RKO (cell line): ENCODE data around the gene DVL2.

Experiments
- DNase-seq: peaks from one replicate; pipeline ENCODE4 v3.0.0-alpha.2; 2016; ENCODE audit warnings: low spot score

Gene DVL2

DNA sequence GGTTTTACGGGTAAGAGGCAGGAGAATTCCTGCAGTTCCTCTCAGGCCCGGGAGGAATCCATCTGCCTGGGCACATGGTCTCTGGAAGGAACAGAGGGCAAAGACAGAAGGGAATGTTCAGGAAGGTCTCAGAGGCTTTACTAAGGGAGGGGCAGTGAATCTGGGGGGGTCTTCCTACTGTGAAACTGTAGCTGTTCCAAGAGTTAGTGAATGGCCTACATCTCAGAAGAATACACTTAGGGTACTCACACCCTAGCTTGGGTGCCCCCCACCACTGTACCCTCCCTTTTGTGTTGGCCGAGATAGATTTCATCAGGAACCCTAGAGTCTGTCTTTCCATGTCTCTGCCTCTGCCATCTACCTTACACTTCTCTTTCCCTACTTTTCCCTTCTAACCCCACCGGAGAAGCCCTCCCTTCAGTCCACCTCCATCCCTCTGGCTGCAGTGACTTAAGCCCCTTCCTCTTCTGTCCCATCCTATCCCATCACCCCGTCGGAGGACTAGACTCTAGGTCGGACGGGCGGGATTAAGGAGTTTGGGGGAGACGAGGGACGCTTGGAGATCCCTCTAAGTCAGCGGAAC is 15.0 kb downstream of the DVL2 start:
- no peak for DNase-seq

DNA sequence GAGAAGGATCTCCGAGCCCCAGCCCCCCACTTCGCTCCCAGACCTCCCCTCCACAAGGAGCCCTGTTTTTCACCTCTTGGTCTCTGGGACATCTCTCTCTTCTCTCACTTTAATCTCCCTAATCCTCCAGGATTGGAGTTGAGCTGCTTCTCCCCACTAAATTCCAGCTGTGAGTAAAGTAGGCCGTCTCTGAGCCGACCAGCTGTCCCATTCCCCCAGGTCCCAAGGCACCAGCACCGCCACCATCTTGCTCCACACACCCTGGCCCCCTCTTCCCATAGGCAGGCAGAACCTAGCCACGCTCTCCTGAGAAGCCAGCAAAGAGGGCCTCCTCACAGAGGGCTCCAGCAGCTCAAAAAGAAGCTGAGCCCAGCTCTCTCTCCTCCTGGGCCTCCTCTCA is 15.6 kb downstream of the DVL2 start:
- no peak for DNase-seq

DNA sequence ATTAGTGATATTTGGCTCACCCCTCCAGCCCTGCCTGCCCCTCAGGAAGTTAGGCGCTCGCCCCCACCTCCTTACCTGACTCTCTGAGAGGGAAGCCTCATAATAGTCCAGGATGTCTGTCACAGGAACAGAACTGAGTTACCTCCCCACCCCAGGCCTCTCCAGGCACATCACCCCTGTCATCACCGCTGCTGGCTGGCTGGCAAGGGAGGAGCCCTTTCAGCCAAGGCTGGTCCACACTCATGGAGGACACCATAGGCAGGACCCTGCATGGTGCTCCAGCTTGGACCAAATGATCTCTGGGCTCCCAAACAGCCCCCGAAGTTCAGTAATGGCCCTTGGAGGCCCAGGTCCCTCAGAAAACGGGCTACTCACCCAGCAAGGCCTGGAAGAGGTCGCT is 16.2 kb downstream of the DVL2 start:
- no peak for DNase-seq

DNA sequence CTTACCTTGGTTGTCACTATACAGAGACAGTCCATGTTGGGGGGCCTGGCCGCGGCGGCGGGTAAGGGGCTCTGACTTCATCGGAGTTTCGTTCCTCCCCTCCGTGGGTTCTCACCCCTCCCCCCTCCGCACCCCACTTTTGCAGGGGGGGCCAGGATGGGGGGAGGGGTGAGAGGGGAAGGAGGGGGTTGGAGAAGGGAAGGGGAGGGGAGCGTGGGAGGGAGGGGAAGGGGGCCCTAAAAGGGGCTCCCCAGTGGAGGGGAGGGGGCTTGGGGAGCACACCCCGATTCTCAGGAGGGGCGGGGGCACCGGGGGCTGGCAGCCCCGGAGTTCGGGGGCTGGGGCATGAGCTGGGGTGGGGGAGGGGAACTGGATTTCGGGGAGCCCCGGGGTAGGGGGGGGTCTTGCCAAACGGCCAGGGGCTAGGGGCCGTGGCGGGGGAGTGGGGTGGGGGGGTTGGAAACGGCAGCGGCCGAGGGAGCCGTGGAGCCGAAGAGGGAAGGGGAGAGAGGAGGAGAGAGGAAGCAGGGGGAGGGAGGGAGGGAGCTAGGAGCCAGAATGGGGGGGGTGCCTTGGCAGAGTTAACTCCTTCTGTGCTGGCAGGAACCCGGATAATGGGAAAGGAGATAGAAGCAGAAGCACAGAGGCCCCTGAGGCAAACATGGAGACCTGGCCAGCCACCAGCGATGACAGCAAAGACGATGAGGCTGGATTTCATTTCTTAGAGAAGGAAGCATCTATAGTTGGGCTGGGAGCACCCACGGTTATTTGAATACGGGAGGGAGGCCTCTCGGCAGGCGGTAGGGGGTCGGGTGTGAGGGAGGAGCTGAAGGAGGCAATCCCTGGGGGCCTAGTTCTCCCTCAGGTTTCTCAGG is 17.0 kb downstream of the DVL2 start:
- peak; percentile 85 for DNase-seq

DNA sequence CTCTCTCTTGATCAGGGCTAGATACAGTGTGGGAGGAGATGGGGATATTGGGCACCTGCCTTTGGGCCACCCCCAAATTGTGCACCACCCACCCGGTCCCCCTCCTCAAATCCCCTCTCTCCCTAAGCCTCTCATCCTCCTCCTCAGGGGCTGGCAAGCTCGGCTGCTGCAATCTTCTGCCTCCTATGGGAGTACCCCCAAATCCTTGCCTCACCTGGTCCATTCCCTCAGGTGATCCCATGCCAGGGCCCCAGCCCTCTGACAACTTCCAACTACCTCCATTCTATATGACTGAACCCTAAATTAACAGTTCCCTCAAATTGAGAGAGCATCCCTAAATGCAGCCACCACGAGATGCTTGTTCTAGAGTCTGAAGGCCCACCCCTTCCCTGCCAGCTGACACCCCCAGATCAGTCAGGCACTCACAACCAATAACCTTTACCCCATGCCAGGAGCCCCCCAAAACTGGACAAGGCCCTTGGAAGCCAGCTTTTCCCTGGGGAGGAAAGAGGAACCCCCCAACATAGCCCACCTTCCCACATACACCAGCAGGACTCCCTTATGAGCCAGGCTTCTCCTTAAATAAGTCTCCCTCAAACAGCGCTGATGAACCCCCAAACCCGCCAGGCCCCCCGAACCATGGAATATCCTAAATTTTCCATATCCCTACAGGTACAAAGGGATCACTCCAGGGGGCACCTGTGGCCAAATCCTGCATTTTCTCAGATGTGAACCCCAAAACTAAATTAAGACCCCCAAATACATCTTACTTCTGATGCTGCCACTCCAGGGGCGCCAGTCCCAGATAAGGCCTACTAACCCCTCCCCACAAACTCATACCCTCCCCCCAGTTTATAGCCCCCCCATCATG is 17.8 kb downstream of the DVL2 start:
- DNase-seq, result no peak

DNA sequence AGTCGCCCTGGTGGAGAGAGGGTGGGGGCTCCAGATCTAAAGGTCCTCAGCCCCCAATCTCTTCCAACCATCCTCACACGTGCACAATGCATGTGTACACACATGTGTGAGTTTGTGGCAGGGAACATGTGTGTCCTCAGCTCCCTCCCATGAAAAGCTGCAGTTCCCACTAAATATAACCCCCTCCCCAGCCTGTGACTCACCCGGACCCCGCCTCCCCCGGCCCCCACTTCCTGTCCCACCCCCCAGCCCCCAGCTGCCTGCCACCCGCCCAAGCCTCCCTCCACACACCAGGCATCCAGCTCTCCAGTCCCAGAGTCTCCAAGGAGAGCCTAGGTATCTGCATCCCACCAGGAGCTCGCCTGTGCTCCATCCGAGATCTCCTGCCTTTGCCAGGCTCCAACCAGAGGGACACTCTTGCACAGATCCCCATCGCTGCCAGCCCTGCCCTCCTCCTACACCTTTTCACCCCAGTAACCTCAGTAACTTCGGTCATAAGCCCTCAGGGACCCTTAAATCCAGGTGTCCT is 18.6 kb downstream of the DVL2 start:
- DNase-seq, result no peak

DNA sequence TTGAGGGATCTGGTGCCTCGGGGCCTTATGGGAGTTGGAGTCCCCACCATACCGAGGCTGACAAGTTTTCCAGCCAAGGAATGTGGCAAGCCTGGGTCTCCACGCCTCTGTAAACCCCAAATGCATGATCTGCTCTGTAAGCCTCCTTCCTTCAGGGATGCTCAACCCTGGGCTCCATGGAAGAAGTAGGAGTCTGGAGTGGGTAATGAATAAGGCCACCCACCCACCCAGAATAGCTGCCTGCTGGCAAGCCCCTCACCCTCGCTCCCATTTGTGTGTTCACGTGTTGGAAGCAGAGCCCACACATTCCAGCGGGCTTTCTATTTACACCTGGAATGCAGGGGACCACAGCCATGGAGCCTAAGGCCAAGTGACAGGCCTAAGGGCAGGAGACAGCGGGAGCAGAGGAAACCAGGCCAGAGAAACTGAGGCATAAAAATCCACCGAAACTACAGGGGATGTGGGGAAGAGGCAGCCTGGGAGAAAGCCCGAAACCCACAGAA is 19.1 kb downstream of the DVL2 start:
- no peak for DNase-seq

DNA sequence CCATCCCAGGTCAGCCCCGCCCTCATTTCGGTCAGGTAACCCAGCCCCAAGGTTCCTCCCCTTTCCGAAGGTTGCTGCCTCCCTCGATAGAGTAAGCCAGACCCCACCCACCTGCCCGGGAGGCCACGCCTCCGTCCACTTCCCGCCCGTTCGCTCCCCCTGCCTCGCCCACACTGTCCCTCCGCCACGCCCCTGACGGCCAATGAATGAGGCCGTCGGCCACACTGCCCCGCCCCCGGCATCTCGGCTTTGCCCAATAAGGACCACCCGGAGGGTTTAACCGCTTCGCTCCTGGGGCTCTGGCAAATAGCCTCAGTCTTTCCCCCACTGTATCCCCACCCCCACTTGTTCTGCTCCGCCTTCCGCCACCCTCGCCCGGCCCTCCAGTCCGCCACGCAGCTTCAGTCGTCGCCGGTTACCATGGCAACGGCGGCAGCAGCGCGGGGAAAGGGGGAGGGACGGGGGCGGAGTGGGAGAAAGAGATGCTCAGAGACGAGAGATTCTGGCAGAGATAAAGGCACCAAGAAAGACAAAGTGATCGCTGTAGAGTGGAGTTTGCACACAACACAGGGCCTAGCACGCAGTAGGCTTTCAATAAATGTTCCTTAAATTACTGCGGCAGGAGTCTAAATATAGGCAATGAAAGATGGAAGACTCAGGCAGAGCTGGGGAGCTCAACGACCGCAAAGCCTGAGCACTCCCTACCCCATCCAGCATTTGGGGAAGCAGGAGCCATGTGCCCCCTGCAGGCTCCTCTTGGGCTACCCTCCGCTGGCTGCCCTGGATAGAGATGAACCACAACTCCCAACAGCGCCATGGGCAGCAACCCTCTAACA is 19.8 kb downstream of the DVL2 start:
- DNase-seq, result peak; percentile 96

DNA sequence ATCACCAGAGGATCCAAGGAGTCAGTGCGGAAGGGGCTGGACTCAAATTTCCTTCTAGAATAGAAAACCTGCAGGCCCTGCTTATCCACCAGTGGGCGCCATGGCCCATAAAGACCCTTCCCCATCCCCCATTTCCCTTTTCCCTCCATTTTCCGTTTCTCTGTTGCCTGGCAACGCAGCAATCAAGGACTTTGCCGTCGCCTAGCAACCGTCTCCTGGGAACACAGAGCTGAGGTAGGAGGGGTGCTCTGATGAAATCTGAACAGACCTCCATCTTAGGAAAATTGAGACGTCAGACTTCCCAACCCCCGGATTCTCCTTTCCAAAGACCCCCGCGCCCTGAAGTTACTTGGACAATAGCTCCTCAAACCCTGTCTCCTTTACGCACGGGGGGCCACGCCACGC is 20.4 kb downstream of the DVL2 start:
- peak; percentile 50 for DNase-seq

DNA sequence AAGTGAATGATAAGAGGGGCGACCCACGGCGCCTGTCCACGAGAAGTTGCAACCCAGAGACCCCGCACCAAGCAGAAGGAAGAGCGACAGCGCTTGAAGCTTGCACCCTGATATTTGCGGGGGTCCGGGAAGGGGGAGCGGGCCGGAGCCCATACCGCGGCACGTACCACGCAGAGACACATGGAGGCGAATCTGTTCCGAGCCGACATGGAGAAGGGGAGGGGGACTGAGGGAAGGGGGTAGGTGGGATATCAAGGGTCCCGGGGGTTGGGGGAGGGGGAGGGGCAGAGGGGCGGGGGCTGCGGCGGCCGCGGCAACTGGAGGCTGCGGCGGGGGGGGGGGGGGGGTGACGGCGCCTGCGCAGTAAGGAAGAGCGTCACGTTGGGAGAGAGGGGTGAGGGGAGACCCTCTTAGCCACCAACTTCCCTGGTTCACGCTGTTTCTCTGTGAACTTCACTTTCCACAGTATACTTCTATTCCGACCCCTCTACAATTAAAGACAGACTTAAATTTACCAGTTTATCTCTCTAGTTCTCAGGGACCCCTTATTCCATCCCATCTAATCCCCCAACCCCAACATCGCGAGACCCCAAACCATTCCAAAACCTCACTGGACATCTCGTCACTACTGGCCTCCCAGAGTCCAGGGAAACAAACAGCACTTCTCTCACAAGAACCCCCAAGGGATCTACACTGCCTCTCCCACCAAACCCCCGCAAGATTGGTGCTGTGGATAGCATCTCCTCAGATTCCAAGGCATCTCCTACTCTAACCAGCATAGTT is 22.6 kb downstream of the DVL2 start:
- DNase-seq, result no peak

DNA sequence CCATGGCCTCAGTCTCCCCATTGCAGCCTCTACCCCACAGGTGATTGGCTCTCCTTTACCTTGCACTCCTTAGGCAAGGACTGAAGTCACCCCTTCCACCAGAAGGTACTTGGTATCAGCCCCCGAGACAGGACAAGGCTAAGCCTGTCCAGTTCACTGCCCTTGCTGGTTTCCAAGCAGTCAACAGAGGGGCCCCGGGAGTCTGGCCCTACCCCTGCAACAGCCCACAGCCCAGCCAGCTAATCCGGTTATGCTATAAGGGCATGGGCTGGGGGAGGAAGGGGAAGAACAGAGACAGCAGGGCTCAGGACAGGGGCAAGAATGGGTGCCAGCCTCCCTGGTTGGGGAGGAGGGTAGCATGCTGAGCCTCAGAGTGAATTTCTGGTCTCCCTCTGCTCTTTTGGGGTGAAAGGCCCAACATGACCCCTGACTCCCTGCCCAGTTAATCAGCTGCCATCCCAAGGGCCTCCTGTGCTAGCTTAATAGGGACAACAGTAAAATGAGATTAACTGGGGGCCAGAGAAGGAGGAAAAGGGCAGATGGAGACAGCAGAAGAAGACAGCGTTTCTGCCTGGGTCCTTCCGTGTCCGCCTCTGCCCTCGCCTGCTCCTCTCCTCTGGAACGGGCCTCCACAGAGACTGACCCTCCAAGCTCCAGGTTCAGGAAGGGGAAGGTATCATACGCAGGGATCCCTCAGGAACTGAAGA is 25.4 kb downstream of the DVL2 start:
- no peak for DNase-seq

DNA sequence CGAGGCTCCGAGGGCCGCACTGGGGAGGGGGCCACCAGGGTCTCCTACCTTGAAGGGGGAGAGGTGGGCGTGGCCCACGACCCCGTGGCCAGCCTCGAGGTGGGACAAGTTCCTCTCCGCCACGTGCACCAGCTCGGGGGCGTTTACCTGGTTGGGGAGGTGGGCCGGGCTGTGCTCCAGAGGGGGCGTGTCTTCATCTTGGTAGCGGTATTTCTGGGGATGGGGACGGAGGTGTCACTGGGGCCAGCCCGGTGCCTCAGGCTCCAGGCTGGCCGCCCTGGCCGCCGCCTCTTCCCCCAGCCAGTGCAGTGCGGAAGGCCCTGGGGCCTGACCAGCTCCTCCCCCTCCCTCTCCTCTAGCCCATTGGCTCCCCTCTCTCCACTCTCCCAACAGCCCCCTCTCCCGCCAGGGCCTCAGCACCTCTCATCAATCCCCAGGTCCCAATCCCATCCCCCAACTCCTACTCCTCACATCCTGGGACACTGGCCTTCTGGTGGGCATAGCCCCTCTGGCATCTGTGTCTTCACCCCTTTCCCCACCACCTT is 26.2 kb downstream of the DVL2 start:
- no peak for DNase-seq

DNA sequence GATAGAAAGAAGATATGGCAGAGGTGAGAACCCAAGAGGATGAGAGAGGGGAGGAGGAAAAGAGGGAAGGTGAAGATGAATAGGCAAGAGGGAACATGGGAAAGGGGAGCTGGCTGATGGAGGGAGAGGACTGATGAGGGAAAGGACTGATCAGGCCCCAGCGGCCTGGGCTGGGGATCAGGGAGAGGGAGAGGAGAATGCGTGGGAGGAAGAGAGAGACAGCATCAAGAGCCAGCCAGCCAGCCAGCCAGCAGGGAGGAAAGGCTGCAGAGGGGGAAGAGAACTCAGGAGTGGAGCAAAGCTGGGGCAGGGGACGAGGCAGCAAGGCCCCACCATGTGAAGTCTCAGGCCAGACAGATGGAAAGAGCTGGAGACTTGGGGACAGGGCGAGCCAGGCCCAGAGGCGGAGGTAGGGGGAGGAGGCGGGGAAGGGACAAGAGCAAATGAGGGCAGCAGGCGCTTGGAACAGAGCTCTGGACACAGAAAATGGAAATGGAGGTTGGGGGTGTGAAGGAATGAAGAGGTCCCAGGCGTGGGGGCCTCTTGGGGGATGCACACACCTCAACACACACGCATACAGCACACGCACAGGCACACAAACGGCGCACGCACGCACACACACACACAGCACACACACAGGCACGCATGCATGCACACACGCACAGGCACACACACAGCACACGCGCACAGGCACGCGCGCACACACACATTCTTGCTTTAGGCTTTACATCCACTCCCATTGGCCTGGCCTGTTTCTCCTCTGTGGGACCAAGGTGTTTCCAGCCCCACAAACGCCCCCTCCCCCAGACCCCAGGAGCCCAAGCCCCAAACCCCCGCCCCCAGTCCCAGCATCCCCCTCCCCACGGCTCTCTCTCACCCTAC is 27.0 kb downstream of the DVL2 start:
- no peak for DNase-seq

DNA sequence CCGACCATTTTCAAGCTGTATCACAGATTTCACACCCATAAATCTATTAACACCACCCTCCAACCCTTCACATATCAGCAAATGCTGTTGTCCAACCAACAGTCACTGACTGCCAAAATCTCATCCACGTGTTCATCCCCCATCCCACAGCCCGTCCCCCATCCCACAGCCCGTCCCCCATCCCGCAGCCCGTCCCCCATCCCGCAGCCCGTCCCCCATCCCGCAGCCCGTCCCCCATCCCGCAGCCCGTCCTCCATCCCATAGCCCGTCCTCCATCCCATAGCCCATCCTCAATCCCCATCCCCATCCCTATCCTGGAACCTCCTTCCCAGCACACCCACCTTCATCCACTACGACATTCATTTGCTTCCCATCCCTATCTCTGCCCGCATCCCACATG is 28.8 kb downstream of the DVL2 start:
- DNase-seq, result no peak

DNA sequence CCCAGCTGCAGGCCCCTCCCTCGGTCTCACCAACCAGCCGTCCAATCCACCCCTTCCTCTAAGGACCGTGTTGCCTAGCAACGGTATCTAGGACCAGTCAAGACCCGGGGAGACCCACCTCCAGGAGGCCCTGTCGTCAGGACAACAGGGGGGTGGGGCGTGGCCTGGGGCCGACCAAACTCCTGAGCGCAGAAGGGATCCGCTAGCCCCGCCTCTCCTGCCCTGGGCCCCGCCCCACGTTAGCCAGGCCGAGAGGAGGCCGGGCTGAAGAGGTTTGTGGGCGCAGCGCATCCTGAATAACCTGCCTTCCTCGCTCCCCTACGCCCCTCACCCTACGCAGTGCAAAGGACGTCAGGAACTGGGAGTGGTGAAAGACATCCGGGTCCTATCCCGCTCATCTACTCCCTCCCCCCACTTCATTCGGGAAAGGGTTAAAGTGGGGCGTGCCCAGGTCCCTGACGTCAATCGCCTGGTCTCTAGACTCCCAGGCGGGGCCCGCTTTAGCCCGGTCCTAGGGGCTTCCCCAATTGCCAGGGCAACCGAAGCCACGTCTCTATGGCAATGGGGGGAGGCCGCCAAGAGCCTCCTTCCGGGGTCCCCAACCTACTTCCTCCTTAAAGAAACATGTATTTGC is 29.4 kb downstream of the DVL2 start:
- DNase-seq, result no peak

DNA sequence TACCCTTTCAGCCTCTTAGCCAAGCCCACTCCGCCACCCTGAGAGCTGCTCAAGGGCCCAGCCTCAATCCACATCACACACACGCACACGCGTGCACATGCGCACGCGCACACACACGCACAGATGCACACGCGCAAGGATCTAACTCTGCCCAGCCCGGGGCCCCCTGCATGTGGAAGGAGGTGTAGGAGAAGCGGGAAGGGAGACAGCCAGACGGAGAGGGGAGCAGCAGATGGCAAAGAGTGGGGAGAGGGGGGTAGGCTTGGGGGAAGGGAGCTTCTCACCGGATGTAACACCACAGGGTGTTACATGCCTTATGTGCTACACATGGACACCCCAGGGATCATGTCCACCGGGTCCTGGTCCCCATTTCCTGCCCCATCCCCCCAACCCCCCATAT is 30.0 kb downstream of the DVL2 start:
- DNase-seq, result no peak

DNA sequence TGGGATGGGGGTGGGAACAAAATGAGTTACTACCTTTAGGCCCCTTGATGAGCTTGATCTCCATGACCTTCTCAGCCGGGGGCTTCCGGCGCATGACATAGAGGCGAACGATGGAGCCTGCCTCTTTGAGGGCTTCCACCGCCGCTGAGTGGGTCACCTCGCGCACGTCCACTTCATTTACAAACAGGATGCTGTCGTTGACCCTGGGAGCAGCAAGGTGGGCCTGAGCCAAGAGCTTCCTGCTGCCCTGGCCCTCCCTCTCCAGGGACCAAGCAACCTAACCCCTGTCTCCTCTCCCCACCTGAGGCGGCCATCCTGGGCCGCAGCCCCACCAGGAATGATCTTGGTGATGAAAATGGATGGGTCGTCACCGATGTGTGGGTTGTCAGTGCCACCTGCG is 30.9 kb downstream of the DVL2 start:
- DNase-seq, result no peak
